Activated T-helper 1 cell treated with anti-CD3 and anti-CD28 coated beads, Interleukin-12 subunit alpha, Interleukin-12 subunit beta, Interleukin-2, Interleukin-4 antibody, amounts not matched to agents 30 ng/mL and 10 ng/mL and 1 ng/mL, durations not matched to agents 14 hours and 24 hours and 36 hours (primary cell): ENCODE data around the gene BACH1. TPM values are rescaled to one million over a fixed set of nuclear protein-coding genes. Genes with fewer than 3 reads are reported as not detected.

Experiments used
- DNase-seq: peaks from one replicate; pipeline ENCODE4 v3.0.0; 2021; ENCODE audit warnings: low spot score
- H3K27ac Mint-ChIP-seq: one replicate; pipeline ENCODE4 v1.8.0; 2021; ENCODE audit warnings: mild to moderate bottlenecking, mixed read lengths
- H3K27me3 Mint-ChIP-seq: one replicate; pipeline ENCODE4 v1.8.0; 2022; ENCODE audit warnings: mild to moderate bottlenecking, moderate library complexity, mixed read lengths; ENCODE audit not compliant: insufficient read depth
- H3K36me3 Mint-ChIP-seq: one replicate; pipeline ENCODE4 v1.8.0; 2021; ENCODE audit warnings: low read depth, mixed read lengths
- H3K4me1 Mint-ChIP-seq: one replicate; pipeline ENCODE4 v1.8.0; 2021; ENCODE audit warnings: low read depth, mixed read lengths
- H3K4me3 Mint-ChIP-seq: one replicate; pipeline ENCODE4 v1.8.0; 2021; ENCODE audit warnings: mild to moderate bottlenecking, moderate library complexity, mixed read lengths
- H3K9me3 Mint-ChIP-seq: one replicate; pipeline ENCODE4 v1.8.0; 2021; ENCODE audit warnings: mixed read lengths
- intact Hi-C: fragments of 100-400 bp; cut with micrococcal nuclease; formaldehyde crosslinking; loops from one replicate; pipeline ENCODE4 v1.15.1; 2024
- total RNA-seq: library from RNA; stranded (reverse); gene quantifications from 2 replicates; pipeline ENCODE4 v1.2.3, GENCODE V29; 2022

Gene BACH1
- total RNA-seq, 1 donor from 2014 or later = 22.7 TPM

GRCh38 chr21:29384683-29385359 lies 86.1 kb downstream of the BACH1 start:
- no peaks in the 10 kb centered on the region for H3K27me3 Mint-ChIP-seq
- no peak overlapping the region for H3K27ac Mint-ChIP-seq
- DNase-seq = no peak
- H3K4me1 Mint-ChIP-seq = no peaks in the 10 kb centered on the region
- intact Hi-C loops = no loop called here
- no peaks in the 10 kb centered on the region for H3K36me3 Mint-ChIP-seq
- no peak overlapping the region for H3K4me3 Mint-ChIP-seq
- no peaks in the 10 kb centered on the region for H3K9me3 Mint-ChIP-seq

GRCh38 chr21:29385934-29386520 lies 87.3 kb downstream of the BACH1 start:
- H3K4me1 Mint-ChIP-seq = no peaks in the 10 kb centered on the region
- H3K27ac Mint-ChIP-seq = no peak overlapping the region
- intact Hi-C loops = no loop called here
- no peak for DNase-seq
- H3K4me3 Mint-ChIP-seq = no peak overlapping the region
- no peaks in the 10 kb centered on the region for H3K36me3 Mint-ChIP-seq
- H3K27me3 Mint-ChIP-seq = no peaks in the 10 kb centered on the region
- no peaks in the 10 kb centered on the region for H3K9me3 Mint-ChIP-seq

GRCh38 chr21:29386803-29387202 lies 88.1 kb downstream of the BACH1 start:
- Mint-ChIP-seq H3K36me3 (no peaks in the 10 kb centered on the region), H3K4me1 (no peaks in the 10 kb centered on the region), H3K9me3 (no peaks in the 10 kb centered on the region), H3K4me3 (no peak overlapping the region), H3K27ac (no peak overlapping the region), H3K27me3 (no peaks in the 10 kb centered on the region)
- intact Hi-C loops = no loop called here
- no peak for DNase-seq

GRCh38 chr21:29387598-29387997 lies 88.9 kb downstream of the BACH1 start:
- Mint-ChIP-seq H3K9me3 (no peaks in the 10 kb centered on the region), H3K27ac (no peak overlapping the region), H3K36me3 (no peaks in the 10 kb centered on the region), H3K4me1 (no peaks in the 10 kb centered on the region), H3K27me3 (no peaks in the 10 kb centered on the region), H3K4me3 (no peak overlapping the region)
- no peak for DNase-seq
- intact Hi-C loops = no loop called here

- no peak for DNase-seq
- H3K27ac Mint-ChIP-seq = no peak overlapping the region
- H3K4me3 Mint-ChIP-seq = no peak overlapping the region
- peaks cover 2% of the 10 kb centered on the region for H3K36me3 Mint-ChIP-seq
- intact Hi-C loops = no loop called here
- H3K4me1 Mint-ChIP-seq = no peaks in the 10 kb centered on the region
- H3K9me3 Mint-ChIP-seq = no peaks in the 10 kb centered on the region
- no peaks in the 10 kb centered on the region for H3K27me3 Mint-ChIP-seq
Measured at GRCh38 chr21:29389136-29389535, 90.4 kb downstream of the BACH1 start.

GRCh38 chr21:29390778-29391177 lies 92.1 kb downstream of the BACH1 start:
- H3K27me3 Mint-ChIP-seq = no peaks in the 10 kb centered on the region
- no peak overlapping the region for H3K4me3 Mint-ChIP-seq
- no peaks in the 10 kb centered on the region for H3K9me3 Mint-ChIP-seq
- no peaks in the 10 kb centered on the region for H3K4me1 Mint-ChIP-seq
- no peak for DNase-seq
- H3K27ac Mint-ChIP-seq = no peak overlapping the region
- peaks cover 2% of the 10 kb centered on the region for H3K36me3 Mint-ChIP-seq
- intact Hi-C loops = no loop called here

- Mint-ChIP-seq H3K4me1 (no peaks in the 10 kb centered on the region), H3K4me3 (no peak overlapping the region), H3K27ac (no peak overlapping the region), H3K9me3 (peaks cover 7% of the 10 kb centered on the region), H3K36me3 (peaks cover 4% of the 10 kb centered on the region), H3K27me3 (no peaks in the 10 kb centered on the region)
- intact Hi-C loops = no loop called here
- DNase-seq = no peak
Measured at GRCh38 chr21:29394051-29394450, 95.3 kb downstream of the BACH1 start.

Other genes with a start within 250 kb of the BACH1 start
- 394 and 400 TPM in 2 replicates for gene CCT8, start 225.3 kb upstream of the BACH1 start, total RNA-seq
- gene MAP3K7CL, start 168.3 kb upstream of the BACH1 start, total RNA-seq = 3.8 and 4.2 TPM in 2 replicates